Activated T-cell treated with anti-CD3 and anti-CD28 coated beads, Interleukin-2, amount 50 U/mL, for 24 hours (primary cell): ENCODE data around the gene TMEM63A.
"Not testable (repeated sequence)": the region's sequence is repeated elsewhere in the genome, so short reads cannot be mapped to it uniquely, and the experiment has no call there.

ENCODE experiments used
- DNase-seq: peaks from one replicate; pipeline ENCODE4 v3.0.0-alpha.2; 2020
- H3K27ac Mint-ChIP-seq: 2 replicates; pipeline ENCODE4 v1.8.0; 2020; ENCODE audit warnings: mild to moderate bottlenecking, mixed read lengths
- H3K27me3 Mint-ChIP-seq: 2 replicates; pipeline ENCODE4 v1.8.0; 2020; ENCODE audit warnings: mixed read lengths
- H3K36me3 Mint-ChIP-seq: 2 replicates; pipeline ENCODE4 v1.8.0; 2020; ENCODE audit warnings: low read depth, mixed read lengths
- H3K4me1 Mint-ChIP-seq: 2 replicates; pipeline ENCODE4 v1.8.0; 2020; ENCODE audit warnings: low read depth, mixed read lengths
- H3K4me3 Mint-ChIP-seq: 2 replicates; pipeline ENCODE4 v1.8.0; 2020; ENCODE audit warnings: mild to moderate bottlenecking, moderate library complexity, mixed read lengths
- H3K9me3 Mint-ChIP-seq: 2 replicates; pipeline ENCODE4 v1.8.0; 2020; ENCODE audit warnings: mixed read lengths

The TMEM63A gene

GRCh38 chr1:225811622-225812487 lies 70.3 kb downstream of the TMEM63A start:
- peaks cover 15% of the 10 kb centered on the region for H3K4me1 Mint-ChIP-seq
- no peaks in the 10 kb centered on the region for H3K36me3 Mint-ChIP-seq
- DNase-seq: no peak
- H3K27me3 Mint-ChIP-seq: peaks cover 6% of the 10 kb centered on the region
- no peak overlapping the region for H3K4me3 Mint-ChIP-seq
- no peaks in the 10 kb centered on the region for H3K9me3 Mint-ChIP-seq
- H3K27ac Mint-ChIP-seq: no peak overlapping the region

- Mint-ChIP-seq H3K4me1 (peaks cover 15% of the 10 kb centered on the region), H3K4me3 (peak overlapping the region; percentile 72)
- H3K27ac Mint-ChIP-seq, H3K9me3 Mint-ChIP-seq, H3K27me3 Mint-ChIP-seq, H3K36me3 Mint-ChIP-seq, DNase-seq: not testable (repeated sequence)
These were observed 71.3 kb downstream of the TMEM63A start for GRCh38 chr1:225810579-225811538.

GRCh38 chr1:225809842-225810578 lies 72.2 kb downstream of the TMEM63A start, which contains the start of gene EPHX1:
TSS of gene EPHX1 (plus strand) at chr1:225810124. CDS start at chr1:225828730, 18,606 bp downstream.
- H3K27me3 Mint-ChIP-seq: peaks cover 6% of the 10 kb centered on the region
- H3K27ac Mint-ChIP-seq: peak within 1 kb of the TSS; percentile 69
- no peaks in the 10 kb centered on the region for H3K9me3 Mint-ChIP-seq
- peaks cover 15% of the 10 kb centered on the region for H3K4me1 Mint-ChIP-seq
- DNase-seq: peak; percentile 84
- peak within 1 kb of the TSS; percentile 80 for H3K4me3 Mint-ChIP-seq
- no peaks in the 10 kb centered on the region for H3K36me3 Mint-ChIP-seq

GRCh38 chr1:225808136-225808535 lies 74.0 kb downstream of the TMEM63A start:
- Mint-ChIP-seq H3K9me3 (no peaks in the 10 kb centered on the region), H3K4me1 (peaks cover 15% of the 10 kb centered on the region), H3K27me3 (peaks cover 6% of the 10 kb centered on the region), H3K36me3 (no peaks in the 10 kb centered on the region), H3K4me3 (no peak overlapping the region), H3K27ac (no peak overlapping the region)
- DNase-seq: no peak

GRCh38 chr1:225806736-225807135 lies 75.4 kb downstream of the TMEM63A start:
- H3K27me3 Mint-ChIP-seq, H3K4me3 Mint-ChIP-seq, DNase-seq, H3K36me3 Mint-ChIP-seq, H3K27ac Mint-ChIP-seq, H3K9me3 Mint-ChIP-seq: not testable (repeated sequence)
- H3K4me1 Mint-ChIP-seq: peaks cover 15% of the 10 kb centered on the region

GRCh38 chr1:225806249-225806648 lies 75.9 kb downstream of the TMEM63A start:
- H3K9me3 Mint-ChIP-seq: no peaks in the 10 kb centered on the region
- peaks cover 15% of the 10 kb centered on the region for H3K4me1 Mint-ChIP-seq
- no peaks in the 10 kb centered on the region for H3K36me3 Mint-ChIP-seq
- no peak overlapping the region for H3K27ac Mint-ChIP-seq
- peaks cover 6% of the 10 kb centered on the region for H3K27me3 Mint-ChIP-seq
- no peak overlapping the region for H3K4me3 Mint-ChIP-seq
- no peak for DNase-seq

- H3K27me3 Mint-ChIP-seq, H3K9me3 Mint-ChIP-seq, H3K4me3 Mint-ChIP-seq, H3K27ac Mint-ChIP-seq, H3K36me3 Mint-ChIP-seq, H3K4me1 Mint-ChIP-seq, DNase-seq: not testable (repeated sequence)
These were observed 81.0 kb downstream of the TMEM63A start for GRCh38 chr1:225801146-225801545.

GRCh38 chr1:225796097-225796496 lies 86.1 kb downstream of the TMEM63A start:
- not testable (repeated sequence) for H3K9me3 Mint-ChIP-seq, H3K4me1 Mint-ChIP-seq, H3K27ac Mint-ChIP-seq, H3K27me3 Mint-ChIP-seq, DNase-seq, H3K4me3 Mint-ChIP-seq
- H3K36me3 Mint-ChIP-seq: peaks cover 48% of the 10 kb centered on the region
